Measurements from ENCODE around the gene CWC22.
"Not testable (repeated sequence)": the region's sequence is repeated elsewhere in the genome, so short reads cannot be mapped to it uniquely, and the experiment has no call there.

The CWC22 gene

GRCh38 chr2:179949438-179949837 is 57.7 kb downstream of the CWC22 start:
- DNase-seq: no peak

GRCh38 chr2:179948058-179948457 is 59.0 kb downstream of the CWC22 start:
- DNase-seq: no peak

DNA sequence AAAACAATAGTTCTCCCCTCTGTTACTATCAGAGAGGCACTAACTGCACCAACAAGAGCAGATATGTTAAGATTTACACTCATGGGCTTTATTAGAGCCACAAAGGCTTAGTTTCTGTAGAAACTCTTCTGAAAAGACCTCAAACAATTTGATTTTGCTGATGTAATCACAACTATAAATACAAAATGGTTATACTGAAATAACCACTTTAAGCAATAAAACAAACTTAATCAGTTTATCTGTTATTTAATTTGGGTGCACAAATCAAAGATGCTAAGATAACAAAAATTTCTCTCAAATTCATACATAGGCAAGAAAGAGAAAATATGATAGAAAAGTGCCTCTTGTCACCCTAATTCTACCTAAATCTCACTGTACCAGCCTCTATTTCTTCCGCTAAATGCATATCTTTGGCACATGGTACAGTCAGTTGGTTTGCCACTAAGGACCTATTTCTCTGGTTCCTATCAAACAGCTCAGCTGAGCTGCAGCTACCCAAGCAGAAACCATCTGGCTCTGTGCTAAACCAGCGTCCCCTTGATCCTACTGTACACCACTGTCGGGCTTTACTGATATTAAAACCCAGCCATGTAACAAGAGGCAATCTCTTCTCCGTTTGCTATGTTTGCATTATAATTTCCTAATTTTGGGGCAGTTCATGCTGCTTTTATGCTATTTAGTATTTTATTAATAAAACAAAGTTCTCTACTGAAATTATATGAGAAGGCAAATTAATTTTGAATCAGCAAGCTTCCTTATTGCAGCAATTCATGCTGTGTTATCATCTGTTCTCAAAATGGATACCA is 60.1 kb downstream of the CWC22 start:
- no peak for DNase-seq

DNA sequence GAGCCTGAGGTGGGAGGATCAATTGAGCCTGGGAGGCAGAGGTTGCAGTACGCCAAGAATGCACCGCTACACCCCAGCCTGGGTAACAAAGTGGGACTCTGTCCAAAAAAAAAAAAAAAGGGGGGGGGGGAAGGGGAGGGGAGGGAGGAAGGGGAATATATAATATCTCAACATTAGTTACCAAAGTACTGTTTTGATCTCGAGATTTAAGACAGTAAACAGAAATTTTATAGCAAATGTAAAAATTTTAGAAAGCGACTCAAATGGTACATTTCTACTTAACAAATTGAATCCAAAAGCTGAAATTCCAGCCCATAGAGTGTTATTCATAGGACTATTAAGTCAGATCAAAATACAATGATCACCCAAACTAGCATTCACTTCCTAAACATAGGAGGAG is 60.8 kb downstream of the CWC22 start:
- DNase-seq: no peak

DNA sequence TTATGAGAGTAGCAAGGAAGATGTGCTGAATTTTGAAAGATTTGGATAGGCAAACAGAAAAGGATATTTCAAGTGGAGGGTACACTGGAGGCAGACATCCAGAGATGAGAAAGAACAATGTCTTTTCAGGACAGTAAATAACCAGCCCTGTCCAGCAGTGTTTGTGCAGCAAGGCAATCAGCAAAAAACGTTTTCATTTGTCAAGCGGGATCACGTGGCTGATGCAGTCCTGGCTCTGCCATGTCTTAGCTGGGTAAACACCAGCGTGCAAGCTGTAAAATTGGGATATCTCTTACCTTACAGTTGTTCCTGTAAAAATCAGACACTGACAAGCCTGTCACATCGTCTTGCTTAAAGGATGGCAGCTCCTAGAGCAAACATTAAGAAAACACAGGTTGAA is 67.8 kb downstream of the CWC22 start:
- DNase-seq: no peak

- no peak for DNase-seq
Measured at GRCh38 chr2:179938026-179938425, 69.1 kb downstream of the CWC22 start.

- peak; percentile 61 for DNase-seq
Measured at GRCh38 chr2:179936654-179937053, 70.4 kb downstream of the CWC22 start.

DNA sequence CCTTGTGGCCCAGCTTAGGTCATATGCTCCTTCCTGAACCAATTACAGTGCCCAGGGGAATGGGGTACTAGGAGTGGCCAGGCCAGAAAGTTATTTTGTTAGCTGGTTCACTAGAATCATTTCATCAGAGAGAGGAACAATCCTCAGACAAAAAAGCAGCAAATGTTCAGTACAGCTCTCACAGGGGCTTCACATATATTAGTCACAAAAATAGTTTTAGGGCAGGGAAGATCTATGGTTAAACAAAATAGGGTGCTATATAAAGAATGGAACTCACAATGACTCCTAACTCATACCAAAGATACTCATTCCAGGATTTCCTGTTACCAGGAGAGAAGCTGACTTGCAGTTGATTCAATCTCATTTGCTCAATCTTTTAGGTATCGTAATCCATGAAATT is 71.0 kb downstream of the CWC22 start:
- no peak for DNase-seq

- no peak for DNase-seq
Measured at GRCh38 chr2:179932786-179933185, 74.3 kb downstream of the CWC22 start.

DNA sequence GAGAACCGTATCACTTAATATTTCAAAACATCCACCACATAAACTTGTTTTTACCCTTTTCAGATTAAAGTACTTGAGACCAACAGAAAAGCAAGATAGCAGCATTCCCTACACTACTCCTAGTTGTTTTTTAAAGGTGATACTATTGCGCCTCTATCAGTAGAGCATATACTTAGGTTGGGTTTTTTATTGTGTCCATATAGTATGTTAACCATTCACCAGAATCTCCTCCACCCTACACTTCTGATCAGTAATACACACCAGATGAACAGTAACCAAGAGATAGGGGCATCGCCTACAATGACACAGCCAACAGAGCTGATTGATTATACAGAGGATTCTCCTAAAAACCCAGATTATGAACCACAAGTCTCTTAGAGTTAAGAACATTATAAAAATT is 75.6 kb downstream of the CWC22 start:
- DNase-seq: no peak

DNA sequence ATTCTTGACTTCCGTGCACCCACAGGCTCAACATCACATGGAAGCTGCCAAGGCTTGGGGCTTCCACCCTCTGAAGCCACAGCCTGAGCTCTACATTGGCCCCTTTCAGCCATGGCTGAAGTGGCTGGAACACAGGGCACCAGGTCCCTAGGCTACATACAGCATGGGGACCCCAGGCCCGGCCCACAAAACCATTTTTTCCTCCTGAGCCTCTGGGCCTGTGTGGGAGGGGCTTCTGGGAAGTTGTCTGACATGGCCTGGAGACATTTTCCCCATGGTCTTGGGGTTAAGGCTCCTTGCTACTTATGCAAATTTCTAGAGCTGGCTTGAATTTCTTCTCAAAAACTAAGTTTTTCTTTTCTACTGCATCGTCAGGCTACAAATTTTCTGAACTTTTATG is 77.1 kb downstream of the CWC22 start:
- not testable (repeated sequence) for DNase-seq

DNA sequence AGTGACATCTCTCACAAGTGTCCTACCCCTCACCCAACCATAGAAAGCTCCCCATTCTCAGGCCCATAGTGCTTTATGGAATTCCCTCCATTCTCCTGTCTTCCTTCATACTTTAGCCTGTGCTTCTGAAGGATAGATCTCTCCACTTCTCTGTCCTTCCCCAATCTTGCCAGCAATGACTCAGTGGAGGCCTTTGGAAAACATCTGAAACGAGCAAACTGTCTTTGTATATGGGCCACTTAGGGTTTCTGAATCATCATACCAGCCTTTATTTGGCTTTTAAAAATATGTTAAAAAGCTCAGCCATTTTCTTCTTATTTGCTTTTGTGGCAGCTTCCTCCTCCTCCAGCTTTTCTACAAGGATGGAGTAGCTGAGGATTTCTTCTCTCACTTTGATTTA is 80.1 kb downstream of the CWC22 start:
- DNase-seq: no peak

DNA sequence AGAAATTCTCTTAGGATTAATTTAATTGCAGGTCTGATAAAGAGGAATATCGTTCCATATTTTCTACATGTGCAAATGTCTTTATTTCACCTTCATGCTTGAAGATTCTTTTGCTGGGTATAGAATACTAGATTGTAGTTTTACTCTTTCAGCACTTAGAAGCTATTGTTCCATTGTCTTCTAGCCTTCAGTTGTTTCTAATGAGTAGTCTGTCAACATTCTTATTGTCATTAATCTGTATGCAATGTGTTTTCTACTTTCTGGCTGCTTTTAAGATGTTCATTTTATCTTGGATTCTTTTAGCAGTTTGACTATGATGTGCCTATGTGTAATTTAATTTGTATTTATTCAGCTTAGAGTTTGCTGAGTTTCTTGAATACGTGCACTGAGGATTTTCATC is 81.4 kb downstream of the CWC22 start:
- DNase-seq: no peak

GRCh38 chr2:179917272-179917671 is 89.8 kb downstream of the CWC22 start:
- DNase-seq: no peak

DNA sequence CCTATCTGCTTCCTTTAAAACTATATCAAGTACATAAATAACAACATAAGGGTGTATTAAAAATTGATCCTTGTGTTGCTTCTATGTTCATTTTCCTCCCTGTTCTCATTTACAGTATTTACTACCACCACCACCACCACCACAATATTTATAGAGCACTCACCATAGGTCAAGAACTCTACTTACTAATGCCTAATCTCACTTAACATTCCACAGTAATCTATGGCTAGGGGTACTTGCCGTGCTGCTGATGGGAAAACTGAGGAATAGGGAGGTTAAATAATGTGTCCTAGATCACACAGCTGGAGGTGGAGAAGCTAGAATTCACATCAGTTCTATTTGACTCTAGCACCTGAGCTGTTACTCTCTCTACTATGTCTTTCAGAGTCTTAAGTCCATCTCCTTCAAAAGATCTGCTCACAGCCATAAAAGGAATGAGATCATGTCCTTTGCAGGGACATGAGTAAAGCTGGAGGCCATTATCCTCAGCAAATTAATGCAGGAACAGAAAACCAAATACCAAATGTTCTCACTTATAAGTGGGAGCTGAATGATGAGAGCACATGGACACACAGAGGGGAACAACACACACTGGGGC is 91.6 kb downstream of the CWC22 start:
- DNase-seq: no peak

DNA sequence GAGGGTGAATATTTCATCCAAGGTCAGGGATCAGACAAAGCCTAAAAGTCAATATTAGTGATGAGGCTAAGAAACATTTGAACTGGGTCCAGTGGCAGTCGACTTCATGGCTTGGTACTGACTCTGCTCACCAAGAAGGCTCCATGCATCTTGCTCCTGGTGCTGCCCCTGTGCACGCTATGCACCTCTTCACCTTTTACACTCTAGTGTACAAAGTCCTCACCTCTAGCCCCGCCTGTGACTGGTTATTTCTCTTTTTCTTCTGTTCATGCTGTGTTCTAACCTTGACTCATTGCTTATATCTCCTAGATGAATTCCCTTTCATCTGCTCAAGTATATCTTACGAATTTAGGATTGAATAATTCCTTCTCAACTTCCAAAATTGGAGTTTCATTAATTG is 93.3 kb downstream of the CWC22 start:
- no peak for DNase-seq

DNA sequence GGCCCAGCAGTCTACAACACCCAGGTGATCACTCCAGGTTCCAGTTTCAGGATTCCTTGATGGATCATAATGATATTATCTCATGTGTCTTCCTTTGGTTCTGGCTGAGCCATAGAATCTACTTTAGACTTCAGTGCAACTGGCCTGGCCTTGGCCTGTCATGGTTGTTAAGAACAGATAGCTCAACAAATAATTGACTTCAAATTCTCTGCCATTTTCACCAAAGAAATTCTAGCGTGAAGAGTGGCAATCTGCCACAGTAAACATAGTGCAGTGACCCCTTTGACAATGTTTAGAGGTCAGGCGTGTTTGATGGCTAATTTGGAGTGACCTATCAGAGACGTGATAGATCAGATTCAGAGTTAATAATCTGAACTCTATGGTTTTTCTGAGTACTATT is 95.5 kb downstream of the CWC22 start:
- no peak for DNase-seq

DNA sequence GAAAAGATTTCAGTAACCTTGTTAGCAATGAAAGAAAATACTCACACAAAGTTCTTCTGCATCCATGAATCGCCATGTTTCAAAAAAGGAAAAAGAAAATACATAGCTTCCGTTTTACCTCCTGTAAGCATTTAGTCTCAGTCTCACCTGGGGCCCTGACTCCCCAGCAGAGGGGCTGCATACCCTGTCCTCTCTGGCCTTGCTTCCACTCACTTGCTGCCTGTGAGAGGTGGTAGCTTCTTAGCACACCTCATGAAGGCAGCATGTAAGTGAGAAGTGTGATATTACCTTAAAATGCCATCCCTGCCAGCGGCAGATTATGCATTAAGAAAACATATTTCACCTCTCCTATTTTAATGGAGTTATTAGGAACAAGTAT is 96.4 kb downstream of the CWC22 start:
- no peak for DNase-seq

- no peak for DNase-seq
Measured at GRCh38 chr2:179909845-179910734, 97.0 kb downstream of the CWC22 start.

DNA sequence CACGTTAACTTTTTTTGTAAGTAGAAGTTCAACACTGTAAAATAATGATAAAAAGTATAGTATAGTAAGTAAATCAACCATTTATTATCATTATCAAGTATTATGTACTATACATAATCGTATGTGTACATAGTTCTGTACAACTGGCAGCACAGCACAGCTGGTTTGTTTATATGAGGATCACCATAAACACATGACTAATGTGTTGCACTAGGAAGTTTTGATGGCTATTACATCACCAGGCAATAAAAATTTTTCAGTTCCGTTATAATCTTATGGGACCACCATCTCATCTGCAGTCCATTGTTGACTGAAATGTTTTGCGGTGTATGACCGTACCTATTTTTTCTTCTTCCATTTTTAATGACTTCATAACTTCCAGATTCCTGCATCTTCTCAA is 106.4 kb downstream of the CWC22 start:
- no peak for DNase-seq

DNA sequence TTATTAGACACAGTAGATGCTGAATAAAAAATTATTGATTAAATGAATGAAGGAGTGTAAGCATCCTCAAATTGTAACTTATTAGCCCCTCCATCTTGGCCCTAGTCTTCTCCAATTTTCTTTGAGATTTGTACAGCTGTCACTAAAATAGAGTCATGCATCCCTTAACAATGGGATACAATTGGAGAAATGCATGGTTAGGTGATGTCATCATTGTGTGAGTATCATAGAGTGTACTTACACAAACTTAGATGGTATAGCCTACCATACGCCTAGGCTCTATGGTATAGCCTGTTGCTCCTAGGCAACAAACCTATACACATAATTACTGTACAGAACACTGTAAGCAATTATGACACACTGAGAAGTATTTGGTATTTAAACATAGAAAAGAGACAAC is 107.4 kb downstream of the CWC22 start:
- no peak for DNase-seq

GRCh38 chr2:179898873-179899272 is 108.2 kb downstream of the CWC22 start:
- peak; percentile 72 for DNase-seq
